Amniotic epithelial cell (primary cell): ENCODE data around the gene MRC1.
A peak's percentile ranks its signal among the peaks of the same experiment; 100 is the strongest.

Source experiments
- DNase-seq: peaks from one replicate; pipeline ENCODE4 v3.0.0-alpha.2; 2010; ENCODE audit warnings: low read depth

Gene MRC1

DNA sequence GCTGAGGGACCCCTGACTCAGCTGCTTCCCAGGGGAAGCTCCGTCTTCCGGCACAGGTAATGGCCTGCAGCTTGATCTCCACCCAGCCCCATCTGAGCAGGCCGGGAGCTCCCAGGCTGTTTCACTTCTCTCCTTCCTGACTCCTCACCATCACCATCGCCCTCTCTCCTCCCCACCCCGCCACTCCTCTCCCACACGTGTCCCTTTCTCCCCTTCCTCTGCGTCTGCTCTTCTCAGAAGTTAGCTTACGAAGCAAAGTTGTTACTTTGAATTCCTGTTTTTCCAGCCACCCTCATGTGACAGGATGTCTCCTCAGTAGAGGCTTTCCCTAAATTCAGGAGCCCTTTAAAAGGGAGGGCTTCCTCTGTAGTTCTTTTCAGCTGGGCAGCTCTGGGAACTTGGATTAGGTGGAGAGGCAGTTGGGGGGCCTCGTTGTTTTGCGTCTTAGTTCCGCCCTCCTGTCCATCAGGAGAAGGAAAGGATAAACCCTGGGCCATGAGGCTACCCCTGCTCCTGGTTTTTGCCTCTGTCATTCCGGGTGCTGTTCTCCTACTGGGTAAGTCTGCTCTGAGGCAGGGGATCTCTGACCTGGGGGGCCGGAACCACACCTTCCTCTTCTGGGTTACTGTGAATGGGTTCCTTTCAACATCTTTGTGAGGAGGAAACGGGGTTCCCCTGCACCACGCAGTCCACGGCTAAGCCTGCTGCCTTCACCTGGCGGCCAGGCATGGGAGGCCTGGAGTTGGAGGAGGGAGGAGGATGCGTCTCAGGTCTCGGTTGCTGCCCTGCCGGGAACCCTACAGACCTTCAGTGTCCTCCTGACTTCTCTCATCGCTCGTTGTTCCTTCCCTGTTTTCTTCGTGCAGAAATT is at the start of gene MRC1:
TSS of gene MRC1 (plus strand) at position 378 of the 871 bp plus-strand sequence. CDS start at position 496, 118 bp downstream.
- no peak for DNase-seq

DNA sequence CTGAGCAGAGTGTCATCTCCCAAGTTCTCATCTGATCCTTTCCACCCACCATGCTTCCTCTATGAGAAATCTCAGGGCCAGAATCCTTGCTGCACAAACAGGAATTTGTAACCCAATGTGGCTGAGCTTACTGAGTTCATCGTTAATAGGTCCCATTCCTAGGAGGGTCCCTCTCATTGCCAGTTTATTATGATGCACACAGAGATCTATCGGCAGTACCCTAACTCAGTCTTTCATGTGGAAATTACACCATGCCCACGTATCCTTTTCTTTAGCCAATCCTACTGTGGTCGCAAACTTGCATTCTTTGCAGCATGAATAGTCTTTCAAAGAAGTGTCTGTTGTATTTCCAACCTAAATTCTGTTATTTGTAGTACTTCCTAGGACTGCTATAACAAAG is 45.0 kb upstream of the MRC1 start:
- DNase-seq: no peak

DNA sequence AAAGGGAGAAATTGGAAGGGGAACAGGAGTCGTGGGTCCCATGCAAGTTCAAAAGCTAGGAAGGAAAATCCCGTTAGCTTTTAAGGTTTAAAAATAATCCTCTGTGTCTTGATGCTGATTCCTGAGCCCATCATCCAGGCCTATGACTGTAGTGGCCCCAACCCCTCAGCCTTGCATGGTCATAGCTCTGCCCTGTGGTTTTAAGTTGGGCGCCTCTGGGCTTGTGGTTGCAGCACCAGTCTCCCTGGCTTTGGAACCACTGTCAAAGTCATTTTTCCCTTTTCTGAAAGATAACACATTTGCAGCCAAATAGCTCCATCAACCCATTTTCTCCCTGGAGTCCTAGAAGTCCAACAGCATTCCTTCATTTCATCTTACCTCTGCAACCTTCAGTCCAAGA is 43.5 kb upstream of the MRC1 start:
- no peak for DNase-seq

DNA sequence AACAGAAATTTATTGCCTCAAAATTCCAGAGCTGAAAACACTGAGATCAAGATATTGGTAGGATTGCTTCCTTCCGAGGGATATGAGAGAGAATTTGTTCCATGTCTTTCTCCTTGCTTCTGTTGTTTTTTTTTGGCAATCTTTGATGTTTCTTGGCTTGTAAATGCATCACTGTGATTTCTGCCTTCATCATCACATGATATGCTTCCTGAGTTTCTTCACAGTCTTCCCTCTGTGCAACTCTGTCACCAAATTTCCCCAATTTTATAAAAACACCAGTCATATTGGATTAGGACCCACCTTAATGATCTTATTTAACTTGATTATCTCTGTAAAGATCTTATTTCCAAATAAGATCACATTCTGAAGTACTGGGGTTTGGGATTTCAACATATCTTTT is 42.4 kb upstream of the MRC1 start:
- no peak for DNase-seq

DNA sequence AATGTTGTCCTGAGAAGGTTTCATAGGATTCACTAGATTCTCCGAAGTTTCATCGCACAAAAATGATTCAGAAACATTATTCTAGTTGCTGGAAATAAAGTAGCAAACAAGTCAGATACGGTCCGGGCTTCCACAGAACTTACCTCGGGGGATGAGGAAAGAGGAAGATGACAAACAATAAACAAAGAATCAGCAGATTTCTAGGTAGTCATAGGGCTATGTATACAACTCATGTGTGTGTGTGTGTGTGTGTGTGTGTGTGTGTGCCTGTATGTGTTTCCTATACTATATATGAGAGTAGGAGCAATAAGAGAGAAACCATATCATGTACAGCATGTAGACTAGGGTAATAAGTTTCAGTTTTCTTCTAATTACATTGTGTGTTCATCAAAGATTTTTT is 40.7 kb upstream of the MRC1 start:
- DNase-seq: no peak

DNA sequence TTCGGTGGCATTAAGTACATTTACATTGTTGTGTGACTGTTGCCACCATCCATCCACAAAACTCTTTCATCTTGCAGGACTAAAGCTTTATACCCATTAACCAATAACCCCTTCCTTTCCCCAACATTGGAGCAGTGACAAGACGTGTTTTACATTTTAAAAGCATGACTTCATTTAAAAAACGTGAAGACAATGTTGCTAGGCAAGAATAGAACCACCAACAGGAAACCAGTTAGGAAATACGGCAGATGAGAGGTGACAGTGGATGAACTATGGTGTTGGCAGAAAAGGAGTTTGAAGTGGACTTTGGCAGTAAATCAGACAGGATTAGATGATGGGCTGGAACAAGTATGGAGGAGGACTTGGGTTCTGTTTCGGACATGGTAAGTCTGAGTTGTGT is 40.2 kb upstream of the MRC1 start:
- peak; percentile 23 for DNase-seq

DNA sequence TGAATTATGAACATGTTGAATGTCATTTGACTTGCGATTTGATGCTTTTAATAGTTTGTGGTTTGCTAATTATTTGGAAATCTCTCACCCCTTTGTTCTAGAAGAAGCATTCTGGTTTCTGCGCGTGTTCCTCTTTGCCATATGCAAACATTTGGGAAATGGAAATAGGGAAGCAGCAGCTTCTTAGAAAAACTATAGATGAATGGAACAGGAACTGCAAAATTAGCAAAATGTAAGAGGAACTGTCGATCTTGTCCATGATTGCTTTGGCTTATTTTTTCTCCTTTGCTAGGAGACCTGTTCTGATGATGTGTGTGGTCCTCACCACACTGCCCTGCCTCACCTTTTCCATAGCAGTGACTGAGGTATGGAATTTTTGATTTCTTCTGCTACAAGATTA is 38.1 kb upstream of the MRC1 start:
- DNase-seq: no peak

DNA sequence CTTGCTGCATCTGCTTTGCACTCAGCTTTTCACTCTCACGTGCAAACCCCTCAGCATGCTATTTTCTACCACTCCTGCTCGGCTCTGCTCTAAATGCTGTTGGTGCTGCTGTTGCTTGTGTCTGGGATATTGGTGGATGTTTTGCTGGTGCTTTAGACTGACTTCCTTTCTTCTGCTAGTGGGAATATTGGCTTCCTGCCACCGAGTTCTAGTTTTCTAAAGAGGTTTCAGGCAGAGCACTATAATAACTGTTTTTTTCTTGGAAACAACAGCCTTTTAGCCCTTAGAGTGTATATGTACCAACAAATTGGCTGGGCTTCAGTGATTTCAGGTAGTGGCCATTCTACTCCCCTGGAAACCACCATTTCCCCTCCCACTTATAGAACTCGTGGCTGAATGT is 29.4 kb upstream of the MRC1 start:
- DNase-seq: no peak

DNA sequence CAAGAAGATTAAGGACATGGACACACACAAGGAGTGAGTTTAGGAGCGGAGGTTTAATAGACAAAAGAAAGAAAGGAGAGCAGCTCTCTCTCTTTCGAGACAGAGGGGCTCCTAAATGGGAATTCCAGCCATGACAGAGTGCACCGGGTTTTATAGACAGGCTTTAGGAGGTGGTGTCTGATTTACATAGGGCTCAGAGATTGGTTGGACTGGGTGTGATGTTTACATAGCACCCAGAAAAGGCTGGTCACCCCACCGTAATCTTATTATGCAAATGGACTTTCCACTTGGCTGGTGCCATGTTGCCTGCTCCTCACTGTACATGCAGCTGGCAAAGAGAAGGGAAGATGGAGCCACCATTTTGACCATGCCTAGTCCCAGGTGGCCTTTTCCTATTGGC is 28.4 kb upstream of the MRC1 start:
- no peak for DNase-seq

DNA sequence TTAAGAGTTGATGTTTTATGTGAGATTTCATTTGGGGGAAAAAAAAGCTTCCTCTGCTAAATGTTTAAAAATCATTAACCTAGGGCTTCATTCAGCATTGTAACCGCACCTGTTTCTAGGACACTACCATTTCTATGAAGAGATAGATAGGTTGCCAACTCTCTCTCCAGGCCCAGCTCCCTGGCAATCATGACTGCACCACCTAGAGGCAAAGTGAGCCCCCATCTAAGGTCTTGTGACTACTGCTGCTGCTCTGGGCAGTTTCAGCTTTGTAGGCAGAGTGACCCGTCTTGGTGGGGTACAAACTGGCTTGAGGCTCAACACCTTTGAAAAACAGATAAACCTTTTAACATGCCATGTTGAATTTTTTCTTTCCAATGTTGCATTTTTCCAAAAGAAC is 27.3 kb upstream of the MRC1 start:
- DNase-seq: no peak

DNA sequence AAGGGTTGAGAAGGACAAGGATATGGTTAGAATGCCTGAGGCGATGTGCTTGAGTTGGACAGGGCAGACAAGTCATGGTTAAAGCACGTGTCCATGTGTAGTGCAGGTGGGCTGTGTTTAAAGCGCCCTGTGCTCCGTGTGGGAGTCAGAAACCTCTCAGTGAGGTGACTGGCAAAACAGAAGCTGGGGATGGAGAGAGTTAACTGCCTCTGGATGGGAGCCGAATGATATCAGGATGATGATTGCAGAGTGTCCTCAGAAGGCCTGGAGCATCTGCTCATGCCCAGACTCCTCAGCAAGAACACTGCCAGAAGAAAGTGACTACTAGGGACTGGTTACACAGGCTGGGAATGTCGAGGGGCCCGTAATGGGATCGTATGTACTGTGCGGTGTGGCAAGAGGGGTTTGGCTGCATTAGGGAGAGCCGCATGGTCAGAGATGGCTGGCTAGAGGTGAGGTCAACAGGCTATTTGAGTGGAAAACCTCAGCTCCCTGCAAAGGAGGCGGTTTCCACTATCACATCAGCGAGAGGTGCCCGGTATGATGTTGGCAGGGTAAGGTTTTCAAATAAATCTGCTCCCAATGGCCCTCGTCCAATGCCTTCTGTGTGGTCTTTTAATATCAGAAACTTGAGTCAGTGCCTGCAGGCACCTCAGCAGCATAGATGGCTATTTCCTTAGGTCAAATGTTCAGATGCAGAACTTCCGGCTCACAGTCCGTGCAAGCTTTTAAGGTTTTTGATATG is 26.1 kb upstream of the MRC1 start:
- no peak for DNase-seq

DNA sequence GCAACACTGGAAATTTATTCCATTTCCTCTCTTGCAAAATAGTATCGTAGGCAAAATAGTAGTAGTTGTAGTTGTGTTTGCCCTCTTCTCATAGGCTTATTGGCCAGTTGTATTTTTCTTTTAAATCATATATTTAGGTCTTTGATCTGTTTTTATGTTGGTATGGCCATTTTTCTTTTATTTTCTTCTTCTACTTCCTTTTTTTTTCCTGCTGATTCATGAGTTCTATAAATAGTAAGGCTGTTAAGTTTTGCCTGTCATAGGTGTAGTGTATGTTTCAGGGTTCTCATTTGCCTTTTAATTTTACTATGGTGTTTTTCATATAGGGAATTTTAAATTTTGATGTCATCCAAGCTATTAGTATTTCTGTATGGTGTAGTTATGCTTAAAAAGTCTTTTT is 25.4 kb upstream of the MRC1 start:
- DNase-seq: no peak

DNA sequence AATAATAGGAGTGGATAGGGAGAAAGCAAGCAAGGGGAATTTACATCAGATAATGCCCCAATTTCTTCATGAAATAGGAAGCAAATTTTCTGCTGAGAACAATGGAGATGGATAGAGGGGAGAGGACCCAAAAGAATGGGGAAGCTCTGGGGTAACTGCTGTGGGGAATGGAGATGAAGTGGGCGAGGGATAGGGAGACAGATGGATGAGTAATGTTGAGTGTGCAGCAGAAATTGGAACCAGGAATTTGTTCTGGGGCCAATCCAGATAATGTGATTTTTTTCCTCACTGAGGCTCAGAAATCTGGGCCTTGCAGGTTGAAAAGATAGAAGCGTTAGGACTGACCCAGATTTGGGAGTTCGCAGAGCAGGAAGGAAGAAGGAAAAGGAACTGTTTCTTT is 24.5 kb upstream of the MRC1 start:
- DNase-seq: no peak

DNA sequence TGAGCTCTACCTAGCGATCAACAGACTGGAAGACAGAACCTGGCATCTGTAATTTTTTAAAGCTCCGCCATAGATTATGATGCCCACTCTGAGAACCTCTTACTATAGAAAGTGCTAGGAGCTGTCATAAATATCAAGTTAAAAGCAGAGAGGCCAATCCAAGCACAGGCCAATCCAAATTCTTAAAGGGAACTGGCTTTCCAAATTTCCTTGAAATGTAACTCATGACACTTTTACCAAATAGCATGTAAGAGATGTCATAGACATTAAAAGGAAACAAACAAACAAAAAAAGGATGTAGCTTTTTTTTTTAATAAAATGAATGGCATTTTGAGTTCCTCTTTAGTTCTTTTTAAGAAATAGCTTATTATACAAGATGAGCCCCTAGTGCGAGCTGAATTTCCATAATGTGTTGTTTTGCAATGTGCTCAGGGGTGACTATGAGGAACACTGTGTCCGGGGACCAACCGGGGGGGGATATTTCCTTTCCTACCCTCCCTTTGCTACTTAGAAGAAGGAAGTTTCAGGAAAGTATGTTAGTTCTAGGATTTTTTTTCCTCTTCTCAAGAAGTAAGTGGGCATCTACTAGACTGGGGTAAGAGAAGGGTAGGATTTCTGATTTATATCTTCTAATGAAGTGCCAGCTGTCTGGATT is 23.7 kb upstream of the MRC1 start:
- no peak for DNase-seq

DNA sequence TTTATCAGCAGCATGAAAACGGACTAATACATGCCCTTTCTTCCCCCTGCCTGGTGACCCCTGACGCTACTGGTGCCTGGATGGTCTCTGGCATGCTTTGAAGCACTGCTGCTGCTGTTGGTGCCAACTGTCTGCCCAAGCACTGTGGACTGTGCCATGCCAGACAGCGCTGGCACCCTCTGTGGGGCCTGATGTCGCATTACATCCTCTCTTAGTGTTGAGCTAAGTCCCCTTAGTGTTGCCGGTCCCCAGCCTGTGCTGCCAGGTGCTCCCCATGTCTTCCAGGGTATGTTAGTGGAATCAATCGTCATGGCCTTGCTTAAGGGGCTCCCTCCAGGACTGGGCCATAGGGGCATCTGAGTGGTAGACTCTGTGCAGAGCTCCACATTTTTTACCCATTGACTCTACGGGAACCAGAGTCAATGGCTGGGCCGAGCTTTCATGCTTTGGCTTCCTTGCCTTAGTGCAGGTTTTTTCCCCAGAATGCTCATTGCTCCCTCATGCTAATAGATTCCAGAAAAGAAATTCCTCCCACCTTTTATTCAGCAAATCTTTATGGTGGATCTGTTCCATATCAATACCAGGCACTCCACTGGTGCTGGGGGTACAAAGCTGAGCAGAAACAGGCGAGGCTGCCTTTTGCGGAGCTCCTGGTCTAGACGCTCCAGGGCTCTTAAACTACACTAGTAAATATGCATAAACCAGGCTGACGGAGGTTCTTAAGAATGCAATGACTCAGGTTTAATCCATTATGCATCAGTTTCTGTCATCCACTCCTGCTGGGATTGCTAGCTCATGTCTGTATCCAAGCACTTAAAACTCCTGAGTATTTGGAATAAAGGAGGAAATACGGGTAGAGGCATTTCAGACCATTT is 21.8 kb upstream of the MRC1 start:
- DNase-seq: peak; percentile 96

DNA sequence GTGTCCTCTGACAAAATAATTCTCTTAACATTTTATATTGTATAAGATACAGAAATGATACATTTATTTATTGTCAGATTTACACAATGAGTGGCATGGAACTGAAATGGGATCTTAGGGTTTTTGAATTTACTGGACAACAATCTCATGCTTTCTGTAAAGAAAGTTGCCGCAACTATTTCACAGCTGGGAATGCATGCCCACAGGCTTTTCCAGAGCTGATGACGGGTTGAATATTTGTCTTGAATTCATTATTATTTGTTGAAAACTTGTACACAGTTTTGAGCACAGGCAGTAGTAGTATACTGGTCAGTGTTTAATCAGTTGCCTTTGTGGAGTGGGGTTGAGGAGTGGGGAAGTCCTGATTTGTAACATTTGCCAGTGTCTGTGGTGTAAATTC is 20.5 kb upstream of the MRC1 start:
- DNase-seq: no peak

DNA sequence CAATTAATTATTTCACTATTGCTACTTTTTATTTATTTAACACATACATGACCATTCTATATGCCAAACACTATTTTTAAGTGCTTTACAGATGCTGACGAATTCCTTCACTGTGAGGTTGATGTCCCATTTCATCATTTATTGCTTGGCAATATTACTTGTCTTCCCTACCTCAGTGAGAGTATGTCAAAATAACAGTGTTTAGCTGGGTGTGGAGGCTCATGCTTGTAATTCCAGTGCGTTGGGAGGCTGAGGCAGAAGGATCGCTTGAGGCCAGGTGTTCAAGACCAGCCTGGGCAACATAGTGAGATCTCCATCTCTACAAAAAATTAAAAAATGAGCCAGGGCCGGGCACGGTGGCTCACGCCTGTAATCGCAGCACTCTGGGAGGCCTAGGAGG is 19.8 kb upstream of the MRC1 start:
- DNase-seq: no peak

DNA sequence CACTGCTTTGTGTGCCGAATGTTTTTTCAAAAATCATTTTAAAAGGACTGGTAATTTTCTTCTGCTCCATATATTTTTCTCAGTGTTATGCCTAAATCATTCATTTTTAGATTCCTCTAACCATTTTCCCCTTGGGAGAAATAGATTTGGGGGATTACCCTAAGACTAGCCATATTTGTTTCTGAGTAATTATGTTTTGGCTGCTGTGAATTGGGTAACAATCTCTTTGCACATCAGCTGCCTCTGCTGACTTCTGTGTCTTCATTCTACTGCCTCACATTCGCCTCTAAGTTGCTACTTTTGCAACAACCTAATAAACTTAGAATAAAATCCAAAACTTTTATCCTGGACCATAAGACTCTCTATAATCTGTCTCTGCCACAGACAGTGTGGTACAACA is 18.5 kb upstream of the MRC1 start:
- no peak for DNase-seq

DNA sequence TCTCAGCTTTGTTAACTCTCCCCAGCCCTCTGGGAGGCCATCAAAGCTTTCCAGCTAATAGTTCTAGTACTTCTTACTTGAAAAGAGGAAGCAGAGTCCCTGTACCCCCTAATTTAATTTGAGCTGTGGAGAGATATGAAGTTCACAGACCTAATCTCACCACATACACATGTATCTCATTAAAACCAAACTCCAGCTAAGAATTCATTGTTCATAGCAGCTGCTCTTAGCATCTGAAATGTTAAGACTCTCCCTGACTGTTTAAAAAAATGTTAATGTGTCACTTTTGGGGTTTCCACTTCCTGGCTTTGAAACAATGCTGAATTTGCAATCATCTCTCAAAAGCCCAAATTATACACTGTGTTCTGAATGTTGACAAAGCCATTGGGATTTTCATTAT is 16.2 kb upstream of the MRC1 start:
- DNase-seq: no peak

DNA sequence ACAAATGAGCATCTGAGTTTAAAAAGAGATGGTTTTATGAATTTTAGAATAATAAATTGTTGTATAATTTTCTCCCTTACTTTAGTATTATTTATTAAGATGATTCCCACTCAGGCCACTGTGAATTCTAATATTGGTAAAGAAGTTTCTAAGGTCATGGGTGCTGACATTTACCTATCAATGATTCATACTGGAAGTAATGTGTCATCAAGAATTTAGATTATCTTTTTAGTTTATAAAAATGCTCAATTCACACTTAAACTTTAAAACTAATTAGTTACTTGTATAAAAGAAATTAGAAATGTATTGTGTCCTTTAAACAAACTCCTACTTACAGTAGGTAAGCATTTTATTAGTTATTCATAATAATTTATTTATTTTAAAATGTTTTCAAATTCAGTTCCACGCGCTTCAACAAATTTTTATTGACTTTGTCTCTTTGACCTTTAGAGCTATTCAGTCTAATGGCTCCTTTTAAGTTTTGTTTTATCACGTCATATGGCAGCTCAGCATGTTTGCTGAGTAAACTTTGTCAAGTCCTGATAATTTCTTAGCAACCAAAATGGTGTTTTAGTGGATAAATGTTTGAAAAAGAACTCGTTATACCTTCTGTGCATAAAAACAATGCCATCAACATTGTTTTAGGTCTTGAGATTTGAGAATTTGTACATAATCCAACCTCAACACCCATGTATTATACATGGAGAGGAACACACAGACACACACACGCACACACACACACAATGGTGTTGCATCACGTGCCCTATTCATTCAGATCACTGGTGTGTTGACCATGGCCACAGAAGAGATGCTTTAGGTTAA is 15.1 kb upstream of the MRC1 start:
- DNase-seq: no peak

DNA sequence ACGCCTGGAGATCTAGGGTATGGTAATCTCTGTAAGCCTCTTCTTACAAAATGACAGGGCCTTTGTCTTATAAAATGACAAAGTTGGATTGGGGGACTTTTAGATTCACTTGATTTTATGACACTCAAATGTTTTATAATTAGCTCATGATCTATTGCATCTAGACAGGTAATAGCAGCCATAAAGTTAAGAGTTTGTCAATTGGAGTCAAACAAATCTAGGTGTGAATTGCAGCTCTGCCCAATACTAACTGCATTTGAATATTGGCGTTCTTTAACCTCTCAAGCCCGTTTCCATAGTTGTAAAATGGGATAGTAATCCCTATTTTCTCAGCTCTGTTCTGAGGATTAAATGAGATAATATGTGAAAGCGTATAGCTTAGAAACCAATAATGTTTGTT is 14.1 kb upstream of the MRC1 start:
- DNase-seq: no peak
